Smooth muscle cell (in vitro differentiated cells): ENCODE data around the gene CFAP299. TPM values are rescaled to one million over a fixed set of nuclear protein-coding genes. Genes with fewer than 3 reads are reported as not detected.
A peak's percentile ranks its signal among the peaks of the same experiment; 100 is the strongest.

Experiments
- DNase-seq: peaks from one replicate; lab custom pipeline; 2025; ENCODE audit not compliant: unreplicated experiment; lab: John Stamatoyannopoulos, UW
- H2AFZ ChIP-seq: fragments of 200-600 bp; sonication (generic); 2 replicates; pipeline ENCODE4 v1.6.0; 2016; ENCODE audit warnings: antibody characterized with exemption, low read depth, mild to moderate bottlenecking
- H3F3A ChIP-seq: fragments of 200-600 bp; sonication (generic); 2 replicates; pipeline ENCODE4 v1.6.0; 2017; ENCODE audit warnings: antibody characterized with exemption, low read depth
- H3K27ac ChIP-seq: fragments of 200-600 bp; sonication (generic); 2 replicates; pipeline ENCODE4 v1.5.1; 2016; ENCODE audit warnings: low read depth, mild to moderate bottlenecking
- H3K27me3 ChIP-seq: fragments of 200-600 bp; sonication (generic); 2 replicates; pipeline ENCODE4 v1.6.1; 2016; ENCODE audit warnings: low read depth, mild to moderate bottlenecking
- H3K36me3 ChIP-seq: fragments of 200-600 bp; sonication (generic); 2 replicates; pipeline ENCODE4 v1.5.1; 2016; ENCODE audit warnings: low read depth
- H3K4me1 ChIP-seq: fragments of 200-600 bp; sonication (generic); 2 replicates; pipeline ENCODE4 v1.5.1; 2016; ENCODE audit warnings: low read depth
- H3K4me2 ChIP-seq: fragments of 200-600 bp; sonication (generic); 2 replicates; pipeline ENCODE4 v1.6.0; 2016; ENCODE audit warnings: mild to moderate bottlenecking
- H3K4me3 ChIP-seq: fragments of 200-600 bp; sonication (generic); 2 replicates; pipeline ENCODE4 v1.5.1; 2016; ENCODE audit warnings: mild to moderate bottlenecking
- H3K79me2 ChIP-seq: fragments of 200-600 bp; sonication (generic); 2 replicates; pipeline ENCODE4 v1.6.0; 2016; ENCODE audit warnings: low read depth, mild to moderate bottlenecking
- H3K9ac ChIP-seq: fragments of 200-600 bp; sonication (generic); 2 replicates; pipeline ENCODE4 v1.6.0; 2016; ENCODE audit warnings: low read depth
- H3K9me3 ChIP-seq: fragments of 200-600 bp; sonication (generic); replicated peaks from 2 replicates; pipeline ENCODE4 v1.5.1; 2016; ENCODE audit warnings: low read depth
- H4K20me1 ChIP-seq: fragments of 200-600 bp; sonication (generic); 2 replicates; pipeline ENCODE4 v1.6.0; 2016; ENCODE audit warnings: low read depth
- CTCF ChIP-seq: fragments of 200-600 bp; sonication (generic); IDR thresholded peaks from 2 replicates; pipeline ENCODE4 v1.5.1; 2017; ENCODE audit warnings: borderline replicate concordance, mild to moderate bottlenecking, antibody characterized with exemption; ENCODE audit not compliant: insufficient read depth, poor library complexity, severe bottlenecking
- WGBS: methylation state at CpG from one replicate; pipeline ENCODE4 v1.1.7; 2016; ENCODE audit warnings: low lambda C conversion rate; 5-methylcytosine and 5-hydroxymethylcytosine counted together
- polyA plus RNA-seq: library from polyadenylated mRNA; unstranded; fragments of >200 nt; fragmentation: Nextera tagmentation; extraction: Ambion mirVana; gene quantifications from 2 replicates; pipeline ENCODE4 v1.2.1, GENCODE V29; 2016
- total RNA-seq: library from RNA; depleted of rRNA; stranded (reverse); fragments of >200 nt; gene quantifications from 2 replicates; pipeline ENCODE4 v1.2.3, GENCODE V29; 2014

CFAP299 gene
- total and polyA plus RNA-seq, 2 experiments from 2014 or later = not detected

GRCh38 chr4:80535551-80535950 lies 200.0 kb downstream of the CFAP299 start:
- H3K27ac ChIP-seq = no peak overlapping the region
- no peak overlapping the region for H2AFZ ChIP-seq
- H3K9me3 ChIP-seq = no peaks in the 10 kb centered on the region
- H3K4me2 ChIP-seq = no peak overlapping the region
- no peaks in the 10 kb centered on the region for H3K79me2 ChIP-seq
- no peak for DNase-seq
- no peaks in the 10 kb centered on the region for H3F3A ChIP-seq
- whole genome bisulfite sequencing = 83% methylated on average over 1 of the region's 1 CpG
- no peaks in the 10 kb centered on the region for H4K20me1 ChIP-seq
- no peak overlapping the region for H3K4me3 ChIP-seq
- no peaks in the 10 kb centered on the region for H3K36me3 ChIP-seq
- no peak for TF ChIP-seq CTCF
- no peaks in the 10 kb centered on the region for H3K27me3 ChIP-seq
- no peak overlapping the region for H3K9ac ChIP-seq
- no peaks in the 10 kb centered on the region for H3K4me1 ChIP-seq

- H2AFZ ChIP-seq = no peak overlapping the region
- DNase-seq = no peak
- H3K79me2 ChIP-seq = no peaks in the 10 kb centered on the region
- no peak overlapping the region for H3K27ac ChIP-seq
- peak overlapping the region; percentile 13 for H3K4me2 ChIP-seq
- WGBS = 85% methylated on average over 4 of the region's 4 CpGs
- H3F3A ChIP-seq = no peaks in the 10 kb centered on the region
- no peaks in the 10 kb centered on the region for H3K36me3 ChIP-seq
- H4K20me1 ChIP-seq = no peaks in the 10 kb centered on the region
- no peak overlapping the region for H3K4me3 ChIP-seq
- H3K9me3 ChIP-seq = no peaks in the 10 kb centered on the region
- no peak for TF ChIP-seq CTCF
- no peaks in the 10 kb centered on the region for H3K27me3 ChIP-seq
- no peaks in the 10 kb centered on the region for H3K4me1 ChIP-seq
- H3K9ac ChIP-seq = no peak overlapping the region
Observed at GRCh38 chr4:80538276-80538926, 202.9 kb downstream of the CFAP299 start.

- Histone ChIP-seq H3K36me3 (no peaks in the 10 kb centered on the region), H3K4me3 (no peak overlapping the region), H3K27me3 (no peaks in the 10 kb centered on the region), H2AFZ (no peak overlapping the region), H4K20me1 (no peaks in the 10 kb centered on the region), H3K4me1 (no peaks in the 10 kb centered on the region), H3K4me2 (no peak overlapping the region), H3F3A (no peaks in the 10 kb centered on the region), H3K9ac (no peak overlapping the region), H3K27ac (no peak overlapping the region), H3K9me3 (no peaks in the 10 kb centered on the region), H3K79me2 (no peaks in the 10 kb centered on the region)
- 76% methylated on average over 3 of the region's 3 CpGs for WGBS
- no peak for TF ChIP-seq CTCF
- DNase-seq = no peak
Observed at GRCh38 chr4:80539190-80539589, 203.7 kb downstream of the CFAP299 start.

DNA sequence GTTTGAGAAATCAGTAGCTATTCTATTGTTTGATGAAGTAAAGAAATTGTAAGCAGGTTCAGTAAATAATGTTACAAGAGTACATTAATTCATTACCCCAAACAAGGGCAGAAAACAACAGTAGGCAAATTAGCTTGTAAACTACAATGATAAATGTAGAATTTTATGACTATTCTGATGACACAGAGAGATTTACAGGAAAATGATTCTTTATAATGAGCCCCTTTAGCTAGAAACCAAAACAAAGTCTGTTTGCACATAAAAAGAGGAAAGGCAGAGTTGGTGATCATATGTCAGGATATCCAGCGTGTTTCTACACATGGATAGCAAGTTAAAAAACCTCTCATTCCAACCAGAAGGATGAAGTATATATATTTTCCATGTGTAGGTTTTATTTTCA lies 204.8 kb downstream of the CFAP299 start:
- no peaks in the 10 kb centered on the region for H3K27me3 ChIP-seq
- no peak for TF ChIP-seq CTCF
- H4K20me1 ChIP-seq = no peaks in the 10 kb centered on the region
- no peaks in the 10 kb centered on the region for H3F3A ChIP-seq
- H3K4me3 ChIP-seq = no peak overlapping the region
- H3K9ac ChIP-seq = no peak overlapping the region
- no peak for DNase-seq
- peak overlapping the region; percentile 74 for H3K4me2 ChIP-seq
- H3K27ac ChIP-seq = no peak overlapping the region
- no peak overlapping the region for H2AFZ ChIP-seq
- no peaks in the 10 kb centered on the region for H3K79me2 ChIP-seq
- WGBS = 35% methylated on average over 1 of the region's 1 CpG
- no peaks in the 10 kb centered on the region for H3K9me3 ChIP-seq
- no peaks in the 10 kb centered on the region for H3K36me3 ChIP-seq
- H3K4me1 ChIP-seq = no peaks in the 10 kb centered on the region
